Body of pancreas (tissue), 4 donors: ENCODE results near the gene TNS3. TPM values are rescaled to one million over a fixed set of nuclear protein-coding genes. Genes with fewer than 3 reads are reported as not detected.
A peak's percentile ranks its signal among the peaks of the same experiment; 100 is the strongest.

ENCODE experiments used
- ATAC-seq: fragments of 150-250 bp; one replicate; pipeline ENCODE4 v1.9.1; 2016
- DNase-seq, 4 donors: peaks; one replicate each; pipeline ENCODE4 v3.0.0-alpha.2; 2019
- H3K27ac ChIP-seq, 4 donors: fragments of 200-600 bp; sonication (generic); 1 replicate in 3 of 4; 2 replicates in 1 of 4; pipeline versions ENCODE4 v1.5.1 to v1.6.1; 2016 to 2019; ENCODE audit warnings: mild to moderate bottlenecking in 1 of 4, mixed read lengths in 1 of 4, moderate library complexity in 1 of 4
- H3K27me3 ChIP-seq, 2 donors: fragments of 200-600 bp; sonication (generic); one replicate each; pipeline ENCODE4 v1.6.0; 2016; ENCODE audit warnings: mild to moderate bottlenecking in 1 of 2
- H3K36me3 ChIP-seq, 2 donors: fragments of 200-600 bp; sonication (generic); replicated peaks in 1 of 2; 2 replicates each; pipeline ENCODE4 v1.5.1; 2016; ENCODE audit warnings: low read depth in 2 of 2; ENCODE audit not compliant: insufficient read depth in 1 of 2
- H3K4me1 ChIP-seq: fragments of 200-600 bp; sonication (generic); one replicate; pipeline ENCODE4 v1.6.0; 2016
- H3K4me3 ChIP-seq, 2 donors: fragments of 200-600 bp; sonication (generic); 1 replicate in 1 of 2; 2 replicates in 1 of 2; pipeline ENCODE4 v1.5.1; 2016 to 2019
- H3K9me3 ChIP-seq, 3 donors: fragments of 200-600 bp; sonication (generic); 1 replicate in 2 of 3; 2 replicates in 1 of 3; pipeline ENCODE4 v1.5.1; 2016
- POLR2A ChIP-seq, 3 donors: fragments of 450-650 bp; IDR thresholded peaks; one replicate each; pipeline ENCODE4 v1.6.1; 2016; ENCODE audit warnings: antibody characterized with exemption in 3 of 3, mild to moderate bottlenecking in 2 of 3
- WGBS, 2 donors: methylation state at CpG; one replicate each; pipeline ENCODE4 v1.1.5; 2017; 5-methylcytosine and 5-hydroxymethylcytosine counted together
- intact Hi-C: fragments of 100-400 bp; cut with DNase I; formaldehyde crosslinking; loops from one replicate; pipeline ENCODE4 v1.15.1; 2023
- total RNA-seq, 2 donors: library from RNA; depleted of rRNA; stranded (reverse); fragments of >200 nt; gene quantifications; one replicate each; pipeline ENCODE4 v1.1.0, GENCODE V29; 2016
- TF ChIP-seq, protein P1 (sequence below), 7 experiments: fragments of 450-650 bp in 4 of 7; fragments of 200-600 bp in 3 of 7; sonication (generic) in 3 of 7; IDR thresholded peaks; one replicate each; pipeline ENCODE4 v1.5.1; 2016 to 2019; ENCODE audit warnings: antibody characterized with exemption in 7 of 7

TNS3 gene
- total RNA-seq, 2 donors from 2014 or later = 100 to 265 TPM

- no peaks in the 10 kb centered on the region for H3K36me3 ChIP-seq
- H3K9me3 ChIP-seq = no peaks in the 10 kb centered on the region
- ATAC-seq (no peak), DNase-seq (no peak)
- TF ChIP-seq, protein P1, sequence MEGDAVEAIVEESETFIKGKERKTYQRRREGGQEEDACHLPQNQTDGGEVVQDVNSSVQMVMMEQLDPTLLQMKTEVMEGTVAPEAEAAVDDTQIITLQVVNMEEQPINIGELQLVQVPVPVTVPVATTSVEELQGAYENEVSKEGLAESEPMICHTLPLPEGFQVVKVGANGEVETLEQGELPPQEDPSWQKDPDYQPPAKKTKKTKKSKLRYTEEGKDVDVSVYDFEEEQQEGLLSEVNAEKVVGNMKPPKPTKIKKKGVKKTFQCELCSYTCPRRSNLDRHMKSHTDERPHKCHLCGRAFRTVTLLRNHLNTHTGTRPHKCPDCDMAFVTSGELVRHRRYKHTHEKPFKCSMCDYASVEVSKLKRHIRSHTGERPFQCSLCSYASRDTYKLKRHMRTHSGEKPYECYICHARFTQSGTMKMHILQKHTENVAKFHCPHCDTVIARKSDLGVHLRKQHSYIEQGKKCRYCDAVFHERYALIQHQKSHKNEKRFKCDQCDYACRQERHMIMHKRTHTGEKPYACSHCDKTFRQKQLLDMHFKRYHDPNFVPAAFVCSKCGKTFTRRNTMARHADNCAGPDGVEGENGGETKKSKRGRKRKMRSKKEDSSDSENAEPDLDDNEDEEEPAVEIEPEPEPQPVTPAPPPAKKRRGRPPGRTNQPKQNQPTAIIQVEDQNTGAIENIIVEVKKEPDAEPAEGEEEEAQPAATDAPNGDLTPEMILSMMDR (IDR thresholded peaks at IDR 0.05) = peak in 1 of 7 experiments; percentile 3
- TF ChIP-seq POLR2A (IDR thresholded peaks at IDR 0.05) = no peak
- H3K27ac ChIP-seq = no peak overlapping the region
- H3K27me3 ChIP-seq = no peaks in the 10 kb centered on the region
- WGBS, 2 donors = 73 to 75% methylated on average over 10 of the region's 10 CpGs
- no peak overlapping the region for H3K4me3 ChIP-seq
- intact Hi-C loops = no loop called here
- peaks cover 22% of the 10 kb centered on the region for H3K4me1 ChIP-seq
These were observed 47.4 kb downstream of the TNS3 start for GRCh38 chr7:47534322-47535034.

GRCh38 chr7:47531584-47532492, 50.1 kb downstream of the TNS3 start:
- H3K36me3 ChIP-seq = no peaks in the 10 kb centered on the region
- H3K9me3 ChIP-seq = no peaks in the 10 kb centered on the region
- intact Hi-C loops = no loop called here
- TF ChIP-seq POLR2A (IDR thresholded peaks at IDR 0.05) = no peak
- TF ChIP-seq, protein P1 (IDR thresholded peaks at IDR 0.05) = no peak
- DNase-seq = no peak
- WGBS, 2 donors = 89 to 91% methylated on average over 4 to 14 of the region's 17 CpGs
- peaks cover under 1% of the 10 kb centered on the region for H3K4me1 ChIP-seq
- ATAC-seq = no peak
- no peaks in the 10 kb centered on the region for H3K27me3 ChIP-seq
- H3K4me3 ChIP-seq = no peak overlapping the region
- H3K27ac ChIP-seq = no peak overlapping the region

GRCh38 chr7:47529826-47530555, 51.9 kb downstream of the TNS3 start:
- Histone ChIP-seq H3K9me3 (no peaks in the 10 kb centered on the region), H3K27ac (no peak overlapping the region), H3K36me3 (peaks cover 0 to 7% of the 10 kb centered on the region in 2 donors), H3K27me3 (no peaks in the 10 kb centered on the region), H3K4me1 (peaks cover 10% of the 10 kb centered on the region), H3K4me3 (no peak overlapping the region)
- DNase-seq = no peak
- 73 to 82% methylated on average over 6 of the region's 6 CpGs for WGBS, 2 donors
- TF ChIP-seq POLR2A (IDR thresholded peaks at IDR 0.05) = no peak
- TF ChIP-seq, protein P1 (IDR thresholded peaks at IDR 0.05) = no peak
- no peak for ATAC-seq
- intact Hi-C loops = no loop called here

DNA sequence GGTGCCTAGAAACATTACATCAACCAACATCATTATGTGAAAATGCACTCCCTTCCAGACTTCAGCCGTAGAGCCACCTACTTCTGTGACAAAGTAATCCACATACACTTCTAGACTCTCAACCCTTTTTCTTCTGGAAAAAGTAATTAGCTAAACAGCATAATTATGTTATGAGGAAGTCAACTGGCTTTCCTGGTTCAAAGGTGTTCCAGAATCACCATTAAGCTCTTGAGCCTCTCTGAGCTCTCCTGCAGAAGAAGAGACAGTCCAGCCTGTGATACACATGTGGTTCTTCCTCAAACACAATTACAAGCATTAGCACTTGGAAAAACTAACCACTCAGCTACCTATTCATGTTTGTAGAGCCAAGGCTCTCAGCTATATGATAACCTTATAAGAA, 52.5 kb downstream of the TNS3 start:
- H3K27me3 ChIP-seq = no peaks in the 10 kb centered on the region
- ATAC-seq = no peak
- H3K9me3 ChIP-seq = no peaks in the 10 kb centered on the region
- peaks cover 0 to 9% of the 10 kb centered on the region in 2 donors for H3K36me3 ChIP-seq
- intact Hi-C loops = no loop called here
- peak overlapping the region in 2 of 4 donors; percentile 21 to 35 for H3K27ac ChIP-seq
- TF ChIP-seq, protein P1 (IDR thresholded peaks at IDR 0.05) = no peak
- no peak for TF ChIP-seq POLR2A (IDR thresholded peaks at IDR 0.05)
- H3K4me1 ChIP-seq = peaks cover 10% of the 10 kb centered on the region
- WGBS, 2 donors = 88 to 100% methylated on average over 1 of the region's 1 CpG
- DNase-seq = no peak
- no peak overlapping the region for H3K4me3 ChIP-seq
